Upper lobe of left lung (tissue), 4 donors: Measurements from ENCODE around the gene CTU2.

Experiments used
- CTCF ChIP-seq, 6 experiments: fragments of 450-650 bp in 4 of 6; fragments of 200-600 bp in 2 of 6; sonication (generic) in 2 of 6; IDR thresholded peaks; one replicate each; pipeline ENCODE4 v1.5.1; 2016 to 2019; ENCODE audit warnings: antibody characterized with exemption in 6 of 6
- POLR2AphosphoS5 ChIP-seq, 2 donors: sonication (generic); formaldehyde crosslinking; IDR thresholded peaks; one replicate each; pipeline ENCODE4 v1.5.1; 2017; ENCODE audit warnings: antibody characterized with exemption in 2 of 2

- TF ChIP-seq CTCF (IDR thresholded peaks at IDR 0.05) = no peak
- no peak for TF ChIP-seq POLR2AphosphoS5 (IDR thresholded peaks at IDR 0.05)
Measured at GRCh38 chr16:88741368-88741767, 35.1 kb downstream of the CTU2 start.
